Measurements from ENCODE around the gene NT5DC2.

NT5DC2 gene

DNA sequence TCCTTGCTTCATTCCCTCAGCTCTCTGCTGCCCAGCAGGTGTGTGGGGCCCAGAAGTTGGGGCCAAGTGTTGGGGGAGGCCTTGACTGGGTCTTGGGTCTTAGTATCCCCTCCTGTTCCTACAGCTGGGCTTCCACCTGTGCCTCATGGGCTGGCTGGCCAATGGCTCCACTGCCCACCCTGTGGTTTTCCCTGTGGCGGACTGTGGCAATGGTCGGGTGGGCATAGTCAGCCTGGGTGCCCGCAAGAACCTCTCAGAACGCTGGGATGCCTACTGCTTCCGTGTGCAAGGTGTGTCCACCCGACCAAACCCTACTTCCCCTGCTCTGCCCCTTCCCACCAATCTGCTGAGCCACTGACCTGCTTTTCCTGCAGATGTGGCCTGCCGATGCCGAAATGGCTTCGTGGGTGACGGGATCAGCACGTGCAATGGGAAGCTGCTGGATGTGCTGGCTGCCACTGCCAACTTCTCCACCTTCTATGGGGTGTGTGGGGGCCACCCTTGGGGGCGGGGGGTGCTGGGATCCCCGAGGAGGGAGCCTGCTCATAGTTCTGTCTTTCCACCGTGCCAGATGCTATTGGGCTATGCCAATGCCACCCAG is 10.9 kb downstream of the NT5DC2 start:
- DNase-seq (ENCODE audit: low spot score): peak; percentile 51
- Histone ChIP-seq H3K27me3 (ENCODE audit: insufficient read depth, poor library complexity, severe bottlenecking) (no peaks in the 10 kb centered on the region), H3K9me3 (ENCODE audit: severe bottlenecking) (no peaks in the 10 kb centered on the region), H3K36me3 (ENCODE audit: low read depth) (peaks cover 32% of the 10 kb centered on the region), H3K4me3 (ENCODE audit: severe bottlenecking) (no peak overlapping the region), H3K4me1 (ENCODE audit: insufficient read depth, poor library complexity, severe bottlenecking) (peaks cover 17% of the 10 kb centered on the region), H3K27ac (ENCODE audit: poor library complexity, severe bottlenecking) (no peak overlapping the region)
- no peak for ATAC-seq (ENCODE audit: low read depth)
- TF ChIP-seq, protein P1, sequence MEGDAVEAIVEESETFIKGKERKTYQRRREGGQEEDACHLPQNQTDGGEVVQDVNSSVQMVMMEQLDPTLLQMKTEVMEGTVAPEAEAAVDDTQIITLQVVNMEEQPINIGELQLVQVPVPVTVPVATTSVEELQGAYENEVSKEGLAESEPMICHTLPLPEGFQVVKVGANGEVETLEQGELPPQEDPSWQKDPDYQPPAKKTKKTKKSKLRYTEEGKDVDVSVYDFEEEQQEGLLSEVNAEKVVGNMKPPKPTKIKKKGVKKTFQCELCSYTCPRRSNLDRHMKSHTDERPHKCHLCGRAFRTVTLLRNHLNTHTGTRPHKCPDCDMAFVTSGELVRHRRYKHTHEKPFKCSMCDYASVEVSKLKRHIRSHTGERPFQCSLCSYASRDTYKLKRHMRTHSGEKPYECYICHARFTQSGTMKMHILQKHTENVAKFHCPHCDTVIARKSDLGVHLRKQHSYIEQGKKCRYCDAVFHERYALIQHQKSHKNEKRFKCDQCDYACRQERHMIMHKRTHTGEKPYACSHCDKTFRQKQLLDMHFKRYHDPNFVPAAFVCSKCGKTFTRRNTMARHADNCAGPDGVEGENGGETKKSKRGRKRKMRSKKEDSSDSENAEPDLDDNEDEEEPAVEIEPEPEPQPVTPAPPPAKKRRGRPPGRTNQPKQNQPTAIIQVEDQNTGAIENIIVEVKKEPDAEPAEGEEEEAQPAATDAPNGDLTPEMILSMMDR (IDR thresholded peaks at IDR 0.05; ENCODE audit: poor library complexity, severe bottlenecking): no peak

DNA sequence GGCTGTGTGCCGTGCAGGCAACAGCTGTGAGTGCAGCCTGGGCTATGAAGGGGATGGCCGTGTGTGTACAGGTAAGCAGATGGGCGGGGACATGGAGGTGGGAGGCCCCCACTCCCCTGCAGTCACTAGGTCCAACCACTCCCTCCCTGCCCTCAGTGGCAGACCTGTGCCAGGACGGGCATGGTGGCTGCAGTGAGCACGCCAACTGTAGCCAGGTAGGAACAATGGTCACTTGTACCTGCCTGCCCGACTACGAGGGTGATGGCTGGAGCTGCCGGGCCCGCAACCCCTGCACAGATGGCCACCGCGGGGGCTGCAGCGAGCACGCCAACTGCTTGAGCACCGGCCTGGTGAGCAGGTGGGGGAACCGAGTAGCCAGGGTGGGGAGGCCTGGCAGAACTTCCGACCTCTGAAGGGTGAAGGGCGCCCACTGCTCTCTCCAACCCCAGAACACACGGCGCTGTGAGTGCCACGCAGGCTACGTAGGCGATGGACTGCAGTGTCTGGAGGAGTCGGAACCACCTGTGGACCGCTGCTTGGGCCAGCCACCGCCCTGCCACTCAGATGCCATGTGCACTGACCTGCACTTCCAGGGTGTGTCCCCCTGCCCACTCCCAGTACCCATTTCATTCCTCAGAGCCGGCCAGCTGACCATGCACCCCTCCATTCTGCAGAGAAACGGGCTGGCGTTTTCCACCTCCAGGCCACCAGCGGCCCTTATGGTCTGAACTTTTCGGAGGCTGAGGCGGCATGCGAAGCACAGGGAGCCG is 11.6 kb downstream of the NT5DC2 start:
- Histone ChIP-seq H3K27ac (ENCODE audit: poor library complexity, severe bottlenecking) (no peak overlapping the region), H3K36me3 (ENCODE audit: low read depth) (peaks cover 25% of the 10 kb centered on the region), H3K27me3 (ENCODE audit: insufficient read depth, poor library complexity, severe bottlenecking) (no peaks in the 10 kb centered on the region), H3K4me1 (ENCODE audit: insufficient read depth, poor library complexity, severe bottlenecking) (peaks cover 14% of the 10 kb centered on the region), H3K9me3 (ENCODE audit: severe bottlenecking) (no peaks in the 10 kb centered on the region), H3K4me3 (ENCODE audit: severe bottlenecking) (no peak overlapping the region)
- TF ChIP-seq, protein P1 (IDR thresholded peaks at IDR 0.05; ENCODE audit: poor library complexity, severe bottlenecking): no peak
- ATAC-seq (ENCODE audit: low read depth) (no peak), DNase-seq (ENCODE audit: low spot score) (peak; percentile 67)

DNA sequence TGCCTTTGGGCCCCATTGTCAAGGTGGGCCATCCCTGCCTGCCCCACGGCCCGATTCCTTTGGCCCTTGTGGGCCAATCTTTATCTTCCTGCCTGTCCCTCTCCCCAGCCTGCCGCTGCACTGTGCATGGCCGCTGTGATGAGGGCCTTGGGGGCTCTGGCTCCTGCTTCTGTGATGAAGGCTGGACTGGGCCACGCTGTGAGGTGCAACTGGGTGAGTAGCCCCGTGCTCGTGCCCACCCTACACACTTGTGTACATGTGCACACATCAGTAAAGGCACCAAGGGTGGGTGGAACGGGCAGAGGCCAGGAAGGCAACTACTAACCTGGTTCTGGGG is 12.2 kb downstream of the NT5DC2 start:
- TF ChIP-seq, protein P1 (IDR thresholded peaks at IDR 0.05; ENCODE audit: poor library complexity, severe bottlenecking): no peak
- Histone ChIP-seq H3K27ac (ENCODE audit: poor library complexity, severe bottlenecking) (no peak overlapping the region), H3K36me3 (ENCODE audit: low read depth) (peaks cover 19% of the 10 kb centered on the region), H3K4me1 (ENCODE audit: insufficient read depth, poor library complexity, severe bottlenecking) (peaks cover 10% of the 10 kb centered on the region), H3K4me3 (ENCODE audit: severe bottlenecking) (no peak overlapping the region), H3K9me3 (ENCODE audit: severe bottlenecking) (no peaks in the 10 kb centered on the region), H3K27me3 (ENCODE audit: insufficient read depth, poor library complexity, severe bottlenecking) (no peaks in the 10 kb centered on the region)
- ATAC-seq (ENCODE audit: low read depth) (no peak), DNase-seq (ENCODE audit: low spot score) (no peak)

DNA sequence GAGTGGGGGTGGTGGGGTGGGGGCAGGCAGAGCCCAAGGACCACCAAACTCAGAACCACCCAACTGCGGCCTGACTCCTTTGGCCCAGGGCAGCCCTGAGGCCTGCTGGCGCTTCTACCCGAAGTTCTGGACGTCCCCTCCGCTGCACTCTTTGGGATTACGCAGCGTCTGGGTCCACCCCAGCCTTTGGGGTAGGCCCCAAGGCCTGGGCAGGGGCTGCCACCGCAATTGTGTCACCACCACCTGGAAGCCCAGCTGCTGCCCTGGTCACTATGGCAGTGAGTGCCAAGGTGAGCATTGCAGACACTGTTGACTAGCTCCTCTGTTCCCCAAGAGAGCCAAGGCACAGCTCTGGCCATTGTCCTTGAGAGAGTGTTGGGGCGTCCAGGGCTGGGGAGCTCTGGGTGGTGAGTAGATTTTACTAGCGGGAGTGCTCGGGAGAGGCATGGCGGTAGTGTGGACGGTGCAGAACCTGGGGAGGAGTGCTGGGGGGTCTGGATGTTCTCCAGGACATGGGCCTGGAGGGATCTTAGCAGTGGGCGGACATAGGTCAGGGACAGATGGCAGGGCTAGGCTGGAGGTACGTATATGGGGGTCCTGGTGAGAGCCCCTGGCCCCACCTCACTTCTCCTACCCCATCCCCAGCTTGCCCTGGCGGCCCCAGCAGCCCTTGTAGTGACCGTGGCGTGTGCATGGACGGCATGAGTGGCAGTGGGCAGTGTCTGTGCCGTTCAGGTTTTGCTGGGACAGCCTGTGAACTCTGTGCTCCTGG is 12.8 kb downstream of the NT5DC2 start:
- Histone ChIP-seq H3K4me3 (ENCODE audit: severe bottlenecking) (no peak overlapping the region), H3K27ac (ENCODE audit: poor library complexity, severe bottlenecking) (no peak overlapping the region), H3K9me3 (ENCODE audit: severe bottlenecking) (no peaks in the 10 kb centered on the region), H3K27me3 (ENCODE audit: insufficient read depth, poor library complexity, severe bottlenecking) (no peaks in the 10 kb centered on the region), H3K4me1 (ENCODE audit: insufficient read depth, poor library complexity, severe bottlenecking) (peaks cover 7% of the 10 kb centered on the region), H3K36me3 (ENCODE audit: low read depth) (peaks cover 19% of the 10 kb centered on the region)
- TF ChIP-seq, protein P1 (IDR thresholded peaks at IDR 0.05; ENCODE audit: poor library complexity, severe bottlenecking): no peak
- ATAC-seq (ENCODE audit: low read depth) (no peak), DNase-seq (ENCODE audit: low spot score) (no peak)
